ENCODE measurements around the gene BRI3. TPM values are rescaled to one million over a fixed set of nuclear protein-coding genes. Genes with fewer than 3 reads are reported as not detected.

Gene BRI3
- total and polyA plus RNA-seq, 10 of the 15 experiments (the other 5 are each of a cell fraction or from before 2014, with no cell fraction given), result 4.5 to 56.3 (median 21.5) TPM

- in situ Hi-C loops (cut with MboI), result no loop called here
- H3K9me3 ChIP-seq (replicated peaks; ENCODE audit: control insufficient read depth, insufficient read depth, low read length), result no peaks in the 10 kb centered on the region
- ChIA-PET SMC1A (ENCODE audit: uncharacterized antibody, unreplicated experiment) (interaction anchor here (1.6 kb wide), 1 partner anchor 31 kb away, joined by 5 read pairs; no protein-coding TSS in a partner anchor), RAD21 (ENCODE audit: unreplicated experiment) (interaction anchor here (2.3 kb wide), 1 partner anchor 32 kb away, joined by 6 read pairs; no protein-coding TSS in a partner anchor), CTCF (interaction anchor here (0.7 to 1.6 kb wide), 2 partner anchors 118 to 128 kb away, joined by 4 to 10 read pairs; partner anchors contain the start of gene BAIAP2L1), POLR2A (interaction anchor here (1.1 kb wide), 1 partner anchor 118 kb away, joined by 3 read pairs; the partner anchor contains the start of gene BAIAP2L1)
- no peak for ATAC-seq
- H3K36me3 ChIP-seq (ENCODE audit: control insufficient read depth in 2 of 2, insufficient read depth in 2 of 2, low read length in 1 of 2), result no peaks in the 10 kb centered on the region; a peak in 2 of 4 replicates
- no peak overlapping the region; the same call in 1 of the 2 replicates for H3K4me3 ChIP-seq
- BruUV-seq (replicated peaks), result no TSS peak
- no peak overlapping the region for H2AFZ ChIP-seq (ENCODE audit: control insufficient read depth, low read depth, low read length)
- TF ChIP-seq SRF (IDR thresholded peaks at IDR 0.05; ENCODE audit: low read depth in 2 of 2, low read length in 2 of 2) (0 out of 4 replicates have a peak, but pooled peaks of 1 of the 2 experiments have one; percentile 12), SMARCA5 (IDR thresholded peaks at IDR 0.05) (no peak)
- peaks cover 2% of the 10 kb centered on the region; the same call in 1 of the 2 replicates for H3K79me2 ChIP-seq (ENCODE audit: control insufficient read depth, insufficient read depth, low read length)
- FAIRE-seq, result no peak
- WGBS (ENCODE audit: insufficient coverage, insufficient replicate concordance, low lambda C conversion rate, missing lambda C conversion rate), result 82% methylated on average over 19 of the region's 19 CpGs
- H4K20me1 ChIP-seq (ENCODE audit: control insufficient read depth, insufficient read depth), result no peaks in the 10 kb centered on the region
- H3K4me2 ChIP-seq (ENCODE audit: control insufficient read depth, insufficient read depth), result peak overlapping the region; percentile 93
- H3K27me3 ChIP-seq (replicated peaks in 1 of 2; ENCODE audit: control insufficient read depth in 2 of 2, insufficient read depth in 2 of 2, low read length in 1 of 2), result no peaks in the 10 kb centered on the region
- intact Hi-C loops (cut with micrococcal nuclease; ENCODE audit: unreplicated experiment), result no loop called here
- H3K4me1 ChIP-seq (ENCODE audit: control insufficient read depth, insufficient read depth, low read length), result peaks cover 8% of the 10 kb centered on the region
- H3K9ac ChIP-seq (ENCODE audit: control insufficient read depth, insufficient read depth, low read length), result no peak overlapping the region
- no peak overlapping the region for H3K27ac ChIP-seq (ENCODE audit: control insufficient read depth, insufficient read depth)
- DNase-seq (ENCODE audit: low read depth, low spot score), result no peak
Observed at GRCh38 chr7:98283127-98283886, 1.8 kb downstream of the BRI3 start.

- peak overlapping the region; percentile 27; the same call in 1 of the 2 replicates for H3K4me2 ChIP-seq (ENCODE audit: control insufficient read depth, insufficient read depth)
- DNase-seq (ENCODE audit: low read depth, low spot score), result no peak
- H3K27ac ChIP-seq (ENCODE audit: control insufficient read depth, insufficient read depth), result no peak overlapping the region
- ChIA-PET SMC1A (ENCODE audit: uncharacterized antibody, unreplicated experiment) (no interaction called here), POLR2A (no interaction called here), RAD21 (ENCODE audit: unreplicated experiment) (interaction anchor here (2.3 kb wide), 1 partner anchor 33 kb away, joined by 6 read pairs; no protein-coding TSS in a partner anchor), CTCF (interaction anchor here (1.6 kb wide), 1 partner anchor 117 kb away, joined by 10 read pairs; the partner anchor contains the start of gene BAIAP2L1)
- no peak for FAIRE-seq
- no TSS peak for BruUV-seq (replicated peaks)
- H3K79me2 ChIP-seq (ENCODE audit: control insufficient read depth, insufficient read depth, low read length), result peaks cover 2% of the 10 kb centered on the region; the same call in 1 of the 2 replicates
- H3K9me3 ChIP-seq (replicated peaks; ENCODE audit: control insufficient read depth, insufficient read depth, low read length), result no peaks in the 10 kb centered on the region
- no peaks in the 10 kb centered on the region for H4K20me1 ChIP-seq (ENCODE audit: control insufficient read depth, insufficient read depth)
- no peak overlapping the region for H2AFZ ChIP-seq (ENCODE audit: control insufficient read depth, low read depth, low read length)
- H3K4me3 ChIP-seq, result no peak overlapping the region
- H3K27me3 ChIP-seq (replicated peaks in 1 of 2; ENCODE audit: control insufficient read depth in 2 of 2, insufficient read depth in 2 of 2, low read length in 1 of 2), result no peaks in the 10 kb centered on the region
- peaks cover 8% of the 10 kb centered on the region for H3K4me1 ChIP-seq (ENCODE audit: control insufficient read depth, insufficient read depth, low read length)
- ATAC-seq, result no peak
- 100% methylated on average over 8 of the region's 8 CpGs for WGBS (ENCODE audit: insufficient coverage, insufficient replicate concordance, low lambda C conversion rate, missing lambda C conversion rate)
- no peak overlapping the region for H3K9ac ChIP-seq (ENCODE audit: control insufficient read depth, insufficient read depth, low read length)
- no peaks in the 10 kb centered on the region; a peak in 2 of 4 replicates for H3K36me3 ChIP-seq (ENCODE audit: control insufficient read depth in 2 of 2, insufficient read depth in 2 of 2, low read length in 1 of 2)
- intact Hi-C loops (cut with micrococcal nuclease; ENCODE audit: unreplicated experiment), result no loop called here
- TF ChIP-seq POU2F2 (IDR thresholded peaks at IDR 0.05; ENCODE audit: borderline replicate concordance, low read depth, low read length) (no peak), SRF (IDR thresholded peaks at IDR 0.05; ENCODE audit: low read depth in 2 of 2, low read length in 2 of 2) (no peak), CTCF (IDR thresholded peaks at IDR 0.05 in 2 of 3, conservative IDR thresholded peaks at IDR 0.05 in 1 of 3; ENCODE audit: control insufficient read depth in 2 of 3, extremely low read depth in 1 of 3, insufficient read depth in 1 of 3, low read depth in 3 of 3, low read length in 3 of 3) (no peak), MYB (IDR thresholded peaks at IDR 0.05; ENCODE audit: borderline replicate concordance, low read depth, low read length) (no peak), IRF3 (IDR thresholded peaks at IDR 0.05) (no peak), FOS (IDR thresholded peaks at IDR 0.05; ENCODE audit: borderline replicate concordance, extremely low read depth, insufficient read length) (no peak), SMAD5 (IDR thresholded peaks at IDR 0.05; ENCODE audit: low read depth) (no peak), RB1 (IDR thresholded peaks at IDR 0.05; ENCODE audit: borderline replicate concordance) (no peak), BHLHE40 (IDR thresholded peaks at IDR 0.05; ENCODE audit: borderline replicate concordance in 1 of 2, low read depth in 2 of 2, low read length in 1 of 2) (no peak), HDAC2 (IDR thresholded peaks at IDR 0.05) (no peak)
- in situ Hi-C loops (cut with MboI), result no loop called here
Observed at GRCh38 chr7:98283887-98284222, 2.4 kb downstream of the BRI3 start.

Data from GM12878 (cell line).